Kidney epithelial cell (primary cell): ENCODE results near the gene HSFX2. TPM values are rescaled to one million over a fixed set of nuclear protein-coding genes. Genes with fewer than 3 reads are reported as not detected.
"Not testable (repeated sequence)": the region's sequence is repeated elsewhere in the genome, so short reads cannot be mapped to it uniquely, and the experiment has no call there.

Source experiments
- DNase-seq: peaks from one replicate; pipeline ENCODE4 v3.0.0-alpha.2; 2010; ENCODE audit warnings: low read depth
- H3K27me3 ChIP-seq: 2 replicates; pipeline ENCODE4 v1.6.0; 2011; ENCODE audit warnings: low read length; ENCODE audit not compliant: control insufficient read depth, insufficient read depth
- H3K36me3 ChIP-seq: 2 replicates; pipeline ENCODE4 v1.5.1; 2011; ENCODE audit warnings: low read length; ENCODE audit not compliant: control insufficient read depth, insufficient read depth
- H3K4me3 ChIP-seq: 2 replicates; pipeline ENCODE4 v1.5.1; 2011; ENCODE audit warnings: low read depth, mild to moderate bottlenecking, control low read depth, low read length
- CTCF ChIP-seq: IDR thresholded peaks from 2 replicates; pipeline ENCODE4 v1.5.1; 2011; ENCODE audit warnings: mild to moderate bottlenecking, moderate library complexity, low read length, control low read depth, inconsistent platforms; ENCODE audit not compliant: insufficient read depth, poor library complexity, severe bottlenecking
- total RNA-seq: library from RNA; depleted of rRNA; stranded (reverse); fragments of >200 nt; gene quantifications from 2 replicates; pipeline ENCODE4 v1.2.3, GENCODE V29; 2015

Gene HSFX2
- total RNA-seq, 1 donor from 2014 or later: 0.17 TPM

- DNase-seq, H3K27me3 ChIP-seq: not testable (repeated sequence)
Observed at GRCh38 chrX:149590993-149591392, 4.1 kb downstream of the HSFX2 start.

GRCh38 chrX:149587359-149587758, 7.8 kb downstream of the HSFX2 start, which contains the start of gene MAGEA9B:
TSS of gene MAGEA9B (minus strand) at chrX:149587459. CDS start at chrX:149583179, 4,280 bp downstream.
- not testable (repeated sequence) for DNase-seq, H3K27me3 ChIP-seq, H3K4me3 ChIP-seq, H3K36me3 ChIP-seq

More at GRCh38 chrX:149590993-149591392, 4.1 kb downstream of the HSFX2 start:
- not testable (repeated sequence) for H3K4me3 ChIP-seq, H3K36me3 ChIP-seq

- not testable (repeated sequence) for DNase-seq, H3K4me3 ChIP-seq, H3K27me3 ChIP-seq, H3K36me3 ChIP-seq
Observed at GRCh38 chrX:149585631-149586030, 9.5 kb downstream of the HSFX2 start.

- H3K27me3 ChIP-seq, DNase-seq, H3K4me3 ChIP-seq, H3K36me3 ChIP-seq: not testable (repeated sequence)
Observed at GRCh38 chrX:149573456-149573855, 21.7 kb downstream of the HSFX2 start.

- Histone ChIP-seq H3K4me3 (no peak overlapping the region), H3K27me3 (no peaks in the 10 kb centered on the region), H3K36me3 (no peaks in the 10 kb centered on the region)
- DNase-seq: no peak
- TF ChIP-seq CTCF: no peak
Observed at GRCh38 chrX:149572743-149573142, 22.4 kb downstream of the HSFX2 start.

GRCh38 chrX:149571770-149572169, 23.3 kb downstream of the HSFX2 start:
- H3K4me3 ChIP-seq: no peak overlapping the region
- no peak for DNase-seq
- H3K27me3 ChIP-seq: no peaks in the 10 kb centered on the region
- no peaks in the 10 kb centered on the region for H3K36me3 ChIP-seq
- no peak for TF ChIP-seq CTCF

GRCh38 chrX:149570668-149571067, 24.4 kb downstream of the HSFX2 start:
- H3K27me3 ChIP-seq: no peaks in the 10 kb centered on the region
- no peak overlapping the region for H3K4me3 ChIP-seq
- H3K36me3 ChIP-seq: no peaks in the 10 kb centered on the region
- no peak for DNase-seq
- no peak for TF ChIP-seq CTCF

GRCh38 chrX:149569770-149570169, 25.3 kb downstream of the HSFX2 start:
- DNase-seq: no peak
- H3K36me3 ChIP-seq: no peaks in the 10 kb centered on the region
- H3K27me3 ChIP-seq: no peaks in the 10 kb centered on the region
- no peak for TF ChIP-seq CTCF
- H3K4me3 ChIP-seq: no peak overlapping the region
